Measurements from ENCODE around the gene HEPACAM2. TPM values are rescaled to one million over a fixed set of nuclear protein-coding genes. Genes with fewer than 3 reads are reported as not detected.

HEPACAM2 gene
- total and polyA plus RNA-seq, 4 experiments from 2014 or later = 0.15 TPM; not detected in 3

GRCh38 chr7:93140582-93141191 is 85.6 kb downstream of the HEPACAM2 start:
- Mint-ChIP-seq H3K27ac (no peak overlapping the region), H3K9me3 (peaks cover under 1 to 24% (median 19%) of the 10 kb centered on the region in 8 donors), H3K4me1 (peaks cover 9 to 12% (median 10%) of the 10 kb centered on the region in 4 donors), H3K27me3 (no peaks in the 10 kb centered on the region), H3K36me3 (peaks cover 38 to 45% of the 10 kb centered on the region in 2 donors), H3K4me3 (no peak overlapping the region)
- H3K4me1 ChIP-seq (ENCODE audit: insufficient read depth, low read length) = peaks cover 9% of the 10 kb centered on the region
- no peak overlapping the region for H3K27ac ChIP-seq (ENCODE audit: low read depth, low read length)
- DNase-seq = no peak
- intact Hi-C loops (cut with micrococcal nuclease) = no loop called here
- ChIA-PET CTCF (ENCODE audit: partially characterized antibody) (no interaction called here), POLR2A (ENCODE audit: partially characterized antibody) (no interaction called here)
- peaks cover 75% of the 10 kb centered on the region for H3K36me3 ChIP-seq (ENCODE audit: insufficient read depth, low read length)
- H3K9me3 ChIP-seq (ENCODE audit: control insufficient read depth in 1 of 2, low read length in 2 of 2) = peaks cover 0 to 9% of the 10 kb centered on the region in 2 donors
- H3K4me3 ChIP-seq (ENCODE audit: low read length in 2 of 2) = no peak overlapping the region
- H3K27me3 ChIP-seq (ENCODE audit: insufficient read depth, low read length) = no peaks in the 10 kb centered on the region

- CTCF ChIA-PET (ENCODE audit: partially characterized antibody) = no interaction called here
- H3K36me3 Mint-ChIP-seq = peaks cover 46 to 51% of the 10 kb centered on the region in 2 donors
- no peak for DNase-seq
These were observed 87.7 kb downstream of the HEPACAM2 start for GRCh38 chr7:93138576-93138975.

More at GRCh38 chr7:93138576-93138975, 87.7 kb downstream of the HEPACAM2 start:
- Mint-ChIP-seq H3K27me3 (no peaks in the 10 kb centered on the region), H3K27ac (no peak overlapping the region), H3K9me3 (peaks cover 4 to 45% (median 37%) of the 10 kb centered on the region in 8 donors), H3K4me1 (peaks cover 0 to 7% (median 5%) of the 10 kb centered on the region in 4 donors), H3K4me3 (no peak overlapping the region)
- peaks cover 0 to 23% of the 10 kb centered on the region in 2 donors for H3K9me3 ChIP-seq (ENCODE audit: control insufficient read depth in 1 of 2, low read length in 2 of 2)
- no peak overlapping the region for H3K27ac ChIP-seq (ENCODE audit: low read depth, low read length)
- peaks cover 68% of the 10 kb centered on the region for H3K36me3 ChIP-seq (ENCODE audit: insufficient read depth, low read length)
- H3K27me3 ChIP-seq (ENCODE audit: insufficient read depth, low read length) = no peaks in the 10 kb centered on the region
- no peaks in the 10 kb centered on the region for H3K4me1 ChIP-seq (ENCODE audit: insufficient read depth, low read length)
- intact Hi-C loops (cut with micrococcal nuclease) = no loop called here
- POLR2A ChIA-PET (ENCODE audit: partially characterized antibody) = no interaction called here
- H3K4me3 ChIP-seq (ENCODE audit: low read length in 2 of 2) = no peak overlapping the region

Other genes with a start within 250 kb of the HEPACAM2 start
- gene SAMD9, start 108.5 kb downstream of the HEPACAM2 start, total RNA-seq = 10 to 100 TPM; 55.1 to 56.6 TPM
- gene SAMD9, start 108.5 kb downstream of the HEPACAM2 start, polyA plus RNA-seq = 10 to 100 TPM; 13.3 to 23.8 TPM
- gene SAMD9L, start 78.1 kb downstream of the HEPACAM2 start, total RNA-seq = 10 to 100 TPM; 36.9 to 41.3 TPM
- 10 to 100 TPM; 20.4 to 49.4 TPM for gene SAMD9L, start 78.1 kb downstream of the HEPACAM2 start, polyA plus RNA-seq
- 10 to 100 TPM; 35.1 to 45.8 TPM for gene VPS50, start 5.9 kb upstream of the HEPACAM2 start, total RNA-seq
- 10 to 100 TPM in 1 of 2 donors, 1 to 10 TPM in 1; 7.5 to 17.0 TPM for gene VPS50, start 5.9 kb upstream of the HEPACAM2 start, polyA plus RNA-seq